ENCODE results near the gene KCNK4. TPM values are rescaled to one million over a fixed set of nuclear protein-coding genes. Genes with fewer than 3 reads are reported as not detected.

KCNK4 gene
- total and polyA plus RNA-seq, 4 donors: not detected

- no peak for DNase-seq (ENCODE audit: low spot score)
- Histone ChIP-seq H3K27ac (ENCODE audit: low read depth in 1 of 2, low read length in 2 of 2) (no peak overlapping the region), H3K9ac (ENCODE audit: low read depth in 1 of 2, low read length in 2 of 2) (no peak overlapping the region), H3K36me3 (ENCODE audit: control insufficient read depth in 4 of 4, insufficient read depth in 3 of 4, low read depth in 1 of 4, low read length in 3 of 4) (no peaks in the 10 kb centered on the region), H3K4me3 (ENCODE audit: low read depth in 1 of 3, low read length in 3 of 3) (peak overlapping the region in 1 of 3 donors; percentile 34), H3K9me3 (ENCODE audit: control insufficient read depth in 4 of 4, low read length in 3 of 4) (no peaks in the 10 kb centered on the region), H3K27me3 (ENCODE audit: control insufficient read depth in 4 of 4, insufficient read depth in 4 of 4, low read length in 3 of 4) (no peaks in the 10 kb centered on the region), H3K4me1 (ENCODE audit: control insufficient read depth in 4 of 4, insufficient read depth in 4 of 4, low read length in 3 of 4) (peaks cover 0 to 12% (median 7%) of the 10 kb centered on the region in 4 donors)
- WGBS: 54% methylated on average over 29 of the region's 29 CpGs
- no peak for TF ChIP-seq ATF3 (IDR thresholded peaks at IDR 0.05)
- TF ChIP-seq HNF4A (conservative IDR thresholded peaks at IDR 0.05): no peak
- TF ChIP-seq REST (IDR thresholded peaks at IDR 0.05): no peak
- no peak for TF ChIP-seq RAD21 (IDR thresholded peaks at IDR 0.05)
- no peak for TF ChIP-seq YY1 (IDR thresholded peaks at IDR 0.05)
- TF ChIP-seq TAF1 (conservative IDR thresholded peaks at IDR 0.05): no peak
- no peak for TF ChIP-seq RXRA (IDR thresholded peaks at IDR 0.05)
- no peak for TF ChIP-seq EGR1 (IDR thresholded peaks at IDR 0.05; ENCODE audit: low read depth in 2 of 2)
- no peak for TF ChIP-seq NR2F2 (IDR thresholded peaks at IDR 0.05)
- no peak for TF ChIP-seq GABPA (IDR thresholded peaks at IDR 0.05 in 1 of 2, conservative IDR thresholded peaks at IDR 0.05 in 1 of 2)
- no peak for TF ChIP-seq SP1 (IDR thresholded peaks at IDR 0.05)
- no peak for TF ChIP-seq CTCF (IDR thresholded peaks at IDR 0.05; ENCODE audit: low read depth, low read length, missing input control)
- TF ChIP-seq FOXA1 (IDR thresholded peaks at IDR 0.05): no peak
- TF ChIP-seq ZBTB33 (IDR thresholded peaks at IDR 0.05): no peak
- no peak for TF ChIP-seq HNF4G (IDR thresholded peaks at IDR 0.05)
- no peak for TF ChIP-seq MAX (IDR thresholded peaks at IDR 0.05)
- no peak for TF ChIP-seq JUND (IDR thresholded peaks at IDR 0.05)
These were observed 52.0 kb downstream of the KCNK4 start for GRCh38 chr11:64342869-64343745.

Data from liver (tissue), 9 donors.